Measurements from ENCODE around the gene DIO3.

The DIO3 gene

DNA sequence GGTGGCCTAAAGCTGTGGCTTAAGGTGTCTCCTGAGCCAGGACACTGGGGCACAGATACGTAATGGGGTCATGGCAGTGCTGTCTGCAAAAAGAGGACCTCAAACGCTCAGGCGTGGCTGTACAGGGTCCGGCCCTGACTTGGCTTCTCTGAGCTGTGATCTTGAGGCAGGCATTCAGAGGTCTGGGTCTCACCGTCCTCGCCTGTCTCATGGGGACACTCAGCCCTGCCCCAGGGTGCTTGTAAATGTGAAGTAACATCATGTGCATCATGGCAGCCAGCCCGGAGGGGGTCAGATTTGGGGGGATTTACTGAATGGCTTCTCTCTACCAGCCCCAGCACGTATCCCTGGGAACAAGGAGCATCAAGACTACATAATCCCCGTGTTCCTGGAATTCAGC, 28.8 kb downstream of the DIO3 start:
- Histone ChIP-seq H3K79me1 (ENCODE audit: low read length) (no peaks in the 10 kb centered on the region), H2BK120ac (ENCODE audit: low read depth, low read length) (no peak overlapping the region), H3K4me3 (ENCODE audit: low read length) (no peak overlapping the region), H3K36me3 (ENCODE audit: control insufficient read depth, insufficient read depth, low read length) (no peaks in the 10 kb centered on the region), H4K5ac (ENCODE audit: low read length) (no peak overlapping the region), H3K56ac (ENCODE audit: low read length) (no peak overlapping the region), H3K9ac (ENCODE audit: low read length) (no peak overlapping the region), H3K27me3 (ENCODE audit: insufficient read depth, low read length, poor library complexity) (no peaks in the 10 kb centered on the region), H2BK5ac (ENCODE audit: low read length) (no peak overlapping the region), H3K27ac (ENCODE audit: low read depth, low read length) (no peak overlapping the region), H3K18ac (ENCODE audit: low read length) (no peak overlapping the region), H3K4ac (ENCODE audit: low read depth, low read length) (no peak overlapping the region), H3K4me2 (ENCODE audit: low read length) (no peak overlapping the region), H3K4me1 (ENCODE audit: control insufficient read depth, low read depth, low read length) (no peaks in the 10 kb centered on the region), H3K23ac (ENCODE audit: low read length) (no peak overlapping the region), H2AK5ac (ENCODE audit: low read length) (no peak overlapping the region), H3K79me2 (ENCODE audit: control insufficient read depth, insufficient read depth, low read length) (no peaks in the 10 kb centered on the region), H2BK15ac (replicated peaks; ENCODE audit: low read depth) (no peak overlapping the region), H4K8ac (ENCODE audit: low read depth, low read length) (no peak overlapping the region)
- no CpG with 5 or more reads among the region's 9 CpGs for WGBS (ENCODE audit: extremely low coverage, insufficient coverage, low lambda C conversion rate)
- DNase-seq, result no peak

DNA sequence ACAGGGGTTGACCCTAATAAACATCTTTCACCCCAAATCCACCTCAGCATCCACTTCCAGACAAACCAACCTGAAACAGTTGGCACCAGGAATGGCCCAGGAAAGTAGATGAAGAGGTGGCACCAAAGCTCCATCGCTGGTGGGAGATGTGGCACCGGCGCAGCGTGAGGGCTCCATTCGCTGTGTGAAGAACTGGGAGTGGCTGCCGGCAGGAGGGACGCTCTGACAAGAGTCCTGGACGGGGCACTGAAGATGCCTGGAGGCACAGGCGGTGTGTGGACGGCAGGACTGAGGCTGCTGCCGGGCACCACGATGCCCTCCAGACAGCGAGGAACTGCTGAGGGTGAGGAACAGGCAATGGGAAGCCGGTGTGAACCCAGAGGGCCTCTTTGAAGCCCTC, 29.3 kb downstream of the DIO3 start:
- no peak for DNase-seq

DNA sequence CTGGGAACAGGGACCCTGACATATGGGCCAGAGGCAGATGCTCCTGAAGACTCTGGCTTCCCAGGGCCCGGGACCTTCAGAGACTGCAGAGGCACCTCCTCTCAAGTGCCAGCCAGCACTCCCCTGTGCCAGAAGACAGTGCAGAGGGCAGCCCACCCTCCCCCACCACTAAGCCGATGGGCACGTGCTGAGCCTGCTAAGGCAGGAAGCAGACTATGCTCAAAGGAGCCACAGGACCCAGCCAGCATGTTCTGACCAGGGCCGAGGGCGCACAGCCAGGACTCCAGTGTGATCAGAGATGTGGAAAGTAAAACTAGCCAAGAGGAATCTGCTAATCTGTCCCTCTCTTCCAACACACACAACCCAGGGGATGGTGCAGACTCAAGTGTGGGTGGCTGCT, 29.8 kb downstream of the DIO3 start:
- Histone ChIP-seq H3K36me3 (ENCODE audit: control insufficient read depth, insufficient read depth, low read length) (no peaks in the 10 kb centered on the region), H4K8ac (ENCODE audit: low read depth, low read length) (no peak overlapping the region), H3K4ac (ENCODE audit: low read depth, low read length) (no peak overlapping the region), H2BK15ac (replicated peaks; ENCODE audit: low read depth) (no peak overlapping the region), H3K4me1 (ENCODE audit: control insufficient read depth, low read depth, low read length) (no peaks in the 10 kb centered on the region), H3K56ac (ENCODE audit: low read length) (no peak overlapping the region), H3K4me3 (ENCODE audit: low read length) (no peak overlapping the region), H3K9ac (ENCODE audit: low read length) (no peak overlapping the region), H2BK5ac (ENCODE audit: low read length) (no peak overlapping the region), H3K27me3 (ENCODE audit: insufficient read depth, low read length, poor library complexity) (no peaks in the 10 kb centered on the region), H2BK120ac (ENCODE audit: low read depth, low read length) (no peak overlapping the region), H3K79me1 (ENCODE audit: low read length) (no peaks in the 10 kb centered on the region), H3K4me2 (ENCODE audit: low read length) (no peak overlapping the region), H3K79me2 (ENCODE audit: control insufficient read depth, insufficient read depth, low read length) (no peaks in the 10 kb centered on the region), H4K5ac (ENCODE audit: low read length) (no peak overlapping the region), H3K23ac (ENCODE audit: low read length) (no peak overlapping the region), H2AK5ac (ENCODE audit: low read length) (no peak overlapping the region), H3K27ac (ENCODE audit: low read depth, low read length) (no peak overlapping the region), H3K18ac (ENCODE audit: low read length) (no peak overlapping the region)
- DNase-seq, result no peak
- no CpG with 5 or more reads among the region's 5 CpGs for WGBS (ENCODE audit: extremely low coverage, insufficient coverage, low lambda C conversion rate)

More for the DNA sequence above, 29.3 kb downstream of the DIO3 start:
- no peaks in the 10 kb centered on the region for H3K36me3 ChIP-seq (ENCODE audit: control insufficient read depth, insufficient read depth, low read length)
- no peak overlapping the region for H3K56ac ChIP-seq (ENCODE audit: low read length)
- H2BK15ac ChIP-seq (replicated peaks; ENCODE audit: low read depth), result no peak overlapping the region
- no peak overlapping the region for H3K27ac ChIP-seq (ENCODE audit: low read depth, low read length)
- H3K4me1 ChIP-seq (ENCODE audit: control insufficient read depth, low read depth, low read length), result no peaks in the 10 kb centered on the region
- no peak overlapping the region for H3K18ac ChIP-seq (ENCODE audit: low read length)
- no peak overlapping the region for H3K9ac ChIP-seq (ENCODE audit: low read length)
- no peak overlapping the region for H3K4me3 ChIP-seq (ENCODE audit: low read length)
- H4K5ac ChIP-seq (ENCODE audit: low read length), result no peak overlapping the region
- H2BK120ac ChIP-seq (ENCODE audit: low read depth, low read length), result no peak overlapping the region
- no peak overlapping the region for H2AK5ac ChIP-seq (ENCODE audit: low read length)
- no peaks in the 10 kb centered on the region for H3K79me1 ChIP-seq (ENCODE audit: low read length)
- no peak overlapping the region for H3K4me2 ChIP-seq (ENCODE audit: low read length)
- H3K79me2 ChIP-seq (ENCODE audit: control insufficient read depth, insufficient read depth, low read length), result no peaks in the 10 kb centered on the region
- H3K23ac ChIP-seq (ENCODE audit: low read length), result no peak overlapping the region
- H3K4ac ChIP-seq (ENCODE audit: low read depth, low read length), result no peak overlapping the region
- no CpG with 5 or more reads among the region's 14 CpGs for WGBS (ENCODE audit: extremely low coverage, insufficient coverage, low lambda C conversion rate)
- no peak overlapping the region for H2BK5ac ChIP-seq (ENCODE audit: low read length)
- no peaks in the 10 kb centered on the region for H3K27me3 ChIP-seq (ENCODE audit: insufficient read depth, low read length, poor library complexity)
- no peak overlapping the region for H4K8ac ChIP-seq (ENCODE audit: low read depth, low read length)

DNA sequence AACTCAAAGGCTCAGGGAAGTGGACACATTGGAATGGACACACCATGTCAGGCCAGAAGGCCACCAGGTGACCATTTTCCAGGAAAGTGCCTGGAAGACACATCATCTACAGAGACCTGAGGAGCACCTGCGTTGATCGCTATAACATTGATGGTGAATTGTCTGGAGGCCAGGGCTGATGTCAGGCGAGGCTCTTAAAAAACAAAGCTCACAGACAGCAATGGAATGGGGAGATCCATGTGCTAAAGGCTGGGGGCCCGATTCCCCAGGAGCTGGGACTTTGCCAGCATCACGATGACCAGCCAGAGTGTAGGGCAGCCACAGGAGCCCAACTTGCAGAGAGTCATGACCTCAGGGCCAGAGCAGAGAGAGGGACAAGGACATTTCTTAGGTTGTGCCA, 30.3 kb downstream of the DIO3 start:
- Histone ChIP-seq H2AK5ac (ENCODE audit: low read length) (no peak overlapping the region), H3K27me3 (ENCODE audit: insufficient read depth, low read length, poor library complexity) (no peaks in the 10 kb centered on the region), H3K36me3 (ENCODE audit: control insufficient read depth, insufficient read depth, low read length) (no peaks in the 10 kb centered on the region), H2BK5ac (ENCODE audit: low read length) (no peak overlapping the region), H3K4me2 (ENCODE audit: low read length) (no peak overlapping the region), H3K4me1 (ENCODE audit: control insufficient read depth, low read depth, low read length) (no peaks in the 10 kb centered on the region), H2BK15ac (replicated peaks; ENCODE audit: low read depth) (no peak overlapping the region), H3K56ac (ENCODE audit: low read length) (no peak overlapping the region), H3K4me3 (ENCODE audit: low read length) (no peak overlapping the region), H3K23ac (ENCODE audit: low read length) (no peak overlapping the region), H3K79me1 (ENCODE audit: low read length) (no peaks in the 10 kb centered on the region), H3K27ac (ENCODE audit: low read depth, low read length) (no peak overlapping the region), H2BK120ac (ENCODE audit: low read depth, low read length) (no peak overlapping the region), H4K8ac (ENCODE audit: low read depth, low read length) (no peak overlapping the region), H3K79me2 (ENCODE audit: control insufficient read depth, insufficient read depth, low read length) (no peaks in the 10 kb centered on the region), H3K4ac (ENCODE audit: low read depth, low read length) (no peak overlapping the region), H3K18ac (ENCODE audit: low read length) (no peak overlapping the region), H4K5ac (ENCODE audit: low read length) (no peak overlapping the region), H3K9ac (ENCODE audit: low read length) (no peak overlapping the region)
- WGBS (ENCODE audit: extremely low coverage, insufficient coverage, low lambda C conversion rate), result no CpG with 5 or more reads among the region's 5 CpGs
- DNase-seq, result no peak

DNA sequence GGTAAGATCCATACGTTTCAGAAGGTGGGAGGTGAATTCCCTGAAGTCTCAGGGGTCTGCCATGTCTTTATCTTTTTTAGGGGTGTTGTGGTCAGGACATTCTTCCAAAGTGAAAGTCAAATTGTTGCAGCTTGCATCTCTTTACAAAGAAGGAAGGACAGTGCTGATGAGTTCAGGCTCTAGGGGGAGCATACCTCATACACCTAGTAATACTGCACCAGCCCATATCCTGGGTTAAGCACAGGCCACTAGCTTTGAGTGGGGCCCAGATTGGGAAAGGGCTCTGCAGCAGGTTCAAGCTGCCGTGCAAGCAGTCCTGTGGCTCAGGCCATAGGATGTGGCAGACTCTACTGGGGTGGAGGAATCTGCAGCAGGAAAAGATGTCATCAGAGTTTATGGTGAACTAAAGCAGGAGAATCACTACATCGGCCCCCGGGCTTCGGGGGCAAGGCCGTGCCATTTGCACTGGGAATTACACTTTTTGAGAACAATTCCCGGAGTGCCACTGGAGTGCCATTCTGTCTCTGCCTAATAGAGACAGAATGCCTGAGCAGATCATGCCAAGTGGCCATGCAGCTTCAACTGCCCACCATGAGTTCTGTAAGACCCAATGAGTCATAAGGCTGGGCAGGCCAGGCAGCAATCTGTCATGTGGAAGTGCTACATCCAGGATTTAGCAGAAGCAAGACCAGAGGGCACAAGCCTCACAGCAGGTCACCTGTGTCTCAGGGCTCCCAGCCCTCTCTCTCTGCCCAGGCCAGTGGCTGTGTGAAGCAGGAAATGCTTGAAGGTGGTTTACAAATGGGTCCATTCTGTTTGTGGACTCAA, 32.3 kb downstream of the DIO3 start:
- H3K36me3 ChIP-seq (ENCODE audit: control insufficient read depth, insufficient read depth, low read length), result no peaks in the 10 kb centered on the region
- no peak overlapping the region for H3K27ac ChIP-seq (ENCODE audit: low read depth, low read length)
- H3K56ac ChIP-seq (ENCODE audit: low read length), result no peak overlapping the region
- no peak overlapping the region for H2BK120ac ChIP-seq (ENCODE audit: low read depth, low read length)
- H3K4me2 ChIP-seq (ENCODE audit: low read length), result no peak overlapping the region
- H3K23ac ChIP-seq (ENCODE audit: low read length), result no peak overlapping the region
- no peak overlapping the region for H3K4me3 ChIP-seq (ENCODE audit: low read length)
- H2BK15ac ChIP-seq (replicated peaks; ENCODE audit: low read depth), result no peak overlapping the region
- no peak overlapping the region for H4K5ac ChIP-seq (ENCODE audit: low read length)
- H3K9ac ChIP-seq (ENCODE audit: low read length), result no peak overlapping the region
- H3K4ac ChIP-seq (ENCODE audit: low read depth, low read length), result no peak overlapping the region
- WGBS (ENCODE audit: extremely low coverage, insufficient coverage, low lambda C conversion rate), result no CpG with 5 or more reads among the region's 7 CpGs
- H3K4me1 ChIP-seq (ENCODE audit: control insufficient read depth, low read depth, low read length), result no peaks in the 10 kb centered on the region
- no peak overlapping the region for H2AK5ac ChIP-seq (ENCODE audit: low read length)
- no peak overlapping the region for H2BK5ac ChIP-seq (ENCODE audit: low read length)
- H3K18ac ChIP-seq (ENCODE audit: low read length), result no peak overlapping the region
- H3K27me3 ChIP-seq (ENCODE audit: insufficient read depth, low read length, poor library complexity), result no peaks in the 10 kb centered on the region
- no peaks in the 10 kb centered on the region for H3K79me1 ChIP-seq (ENCODE audit: low read length)
- H3K79me2 ChIP-seq (ENCODE audit: control insufficient read depth, insufficient read depth, low read length), result no peaks in the 10 kb centered on the region
- no peak overlapping the region for H4K8ac ChIP-seq (ENCODE audit: low read depth, low read length)
- no peak for DNase-seq

All from mesendoderm (in vitro differentiated cells).